Measurements from ENCODE around the gene CDKN1A.
"Not testable (repeated sequence)": the region's sequence is repeated elsewhere in the genome, so short reads cannot be mapped to it uniquely, and the experiment has no call there.

Gene CDKN1A

GRCh38 chr6:36723992-36724391 is 45.5 kb downstream of the CDKN1A start:
- H3K27ac ChIP-seq (ENCODE audit: low read depth, low read length); H3K4me1 ChIP-seq (ENCODE audit: control insufficient read depth, insufficient read depth, low read length); H3K9me3 ChIP-seq (ENCODE audit: control insufficient read depth, insufficient read depth, low read depth, low read length); H3K9ac ChIP-seq (ENCODE audit: low read length); H3K36me3 ChIP-seq (ENCODE audit: control insufficient read depth, insufficient read depth, low read length); H3K27me3 ChIP-seq (ENCODE audit: control insufficient read depth, insufficient read depth, low read length); H3K4me3 ChIP-seq (ENCODE audit: low read depth, low read length): not testable (repeated sequence)

DNA sequence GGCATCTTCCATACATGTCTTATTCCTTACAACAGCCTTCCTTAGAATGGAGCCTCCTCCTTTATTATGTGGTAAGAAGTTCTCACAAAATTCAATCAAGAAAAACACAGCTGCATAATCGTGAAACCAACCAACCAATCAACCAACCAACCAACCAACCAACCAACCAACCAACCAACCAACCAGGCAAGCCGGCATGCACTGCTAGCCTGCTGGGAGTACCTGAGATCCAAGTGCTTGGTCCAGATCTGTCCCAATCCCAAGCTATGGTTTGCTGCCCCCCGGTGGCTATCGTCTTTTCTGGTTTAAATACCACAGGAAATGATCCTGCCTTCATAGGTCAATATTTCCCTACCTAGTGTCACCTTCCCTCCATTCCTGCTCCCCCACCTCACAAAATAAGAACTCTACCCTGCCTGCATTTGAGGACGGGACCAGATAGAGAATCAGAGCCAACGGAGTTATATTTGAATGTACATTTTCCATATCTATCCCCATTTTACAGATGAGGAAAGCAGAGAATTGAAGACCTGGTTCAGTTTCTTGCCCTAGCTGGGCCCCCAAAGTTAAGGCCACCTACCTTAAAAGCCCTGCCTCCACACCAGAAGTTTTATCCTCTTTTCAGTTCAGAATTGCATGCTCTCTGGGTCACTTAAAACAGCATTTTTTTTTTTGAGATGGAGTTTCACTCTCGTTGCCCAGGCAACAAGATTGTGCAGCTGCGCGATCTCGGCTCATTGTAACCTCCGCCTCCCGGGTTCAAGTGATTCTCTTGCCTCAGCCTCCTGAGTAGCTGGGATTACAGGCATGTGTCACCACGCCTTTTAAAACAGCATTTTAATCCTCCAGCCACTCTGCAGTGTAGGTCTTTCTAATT is 46.2 kb downstream of the CDKN1A start:
- H3K36me3 ChIP-seq (ENCODE audit: control insufficient read depth, insufficient read depth, low read length): no peaks in the 10 kb centered on the region
- no peaks in the 10 kb centered on the region for H3K4me1 ChIP-seq (ENCODE audit: control insufficient read depth, insufficient read depth, low read length)
- H3K27ac ChIP-seq (ENCODE audit: low read depth, low read length): no peak overlapping the region
- no peaks in the 10 kb centered on the region for H3K27me3 ChIP-seq (ENCODE audit: control insufficient read depth, insufficient read depth, low read length)
- H3K4me3 ChIP-seq (ENCODE audit: low read depth, low read length): no peak overlapping the region
- H3K9ac ChIP-seq (ENCODE audit: low read length): no peak overlapping the region
- H3K9me3 ChIP-seq (ENCODE audit: control insufficient read depth, insufficient read depth, low read depth, low read length): no peaks in the 10 kb centered on the region

GRCh38 chr6:36725581-36725980 is 47.1 kb downstream of the CDKN1A start:
- H3K4me1 ChIP-seq (ENCODE audit: control insufficient read depth, insufficient read depth, low read length): peaks cover 2% of the 10 kb centered on the region; the same call in 1 of the 2 replicates
- H3K36me3 ChIP-seq (ENCODE audit: control insufficient read depth, insufficient read depth, low read length): no peaks in the 10 kb centered on the region
- H3K9ac ChIP-seq (ENCODE audit: low read length): no peak overlapping the region
- H3K4me3 ChIP-seq (ENCODE audit: low read depth, low read length): no peak overlapping the region
- no peak overlapping the region for H3K27ac ChIP-seq (ENCODE audit: low read depth, low read length)
- H3K9me3 ChIP-seq (ENCODE audit: control insufficient read depth, insufficient read depth, low read depth, low read length): no peaks in the 10 kb centered on the region
- H3K27me3 ChIP-seq (ENCODE audit: control insufficient read depth, insufficient read depth, low read length): no peaks in the 10 kb centered on the region

- H3K4me1 ChIP-seq (ENCODE audit: control insufficient read depth, insufficient read depth, low read length): peaks cover 8% of the 10 kb centered on the region
- H3K9ac ChIP-seq (ENCODE audit: low read length): no peak overlapping the region
- no peak overlapping the region for H3K4me3 ChIP-seq (ENCODE audit: low read depth, low read length)
- H3K9me3 ChIP-seq (ENCODE audit: control insufficient read depth, insufficient read depth, low read depth, low read length): no peaks in the 10 kb centered on the region
- H3K36me3 ChIP-seq (ENCODE audit: control insufficient read depth, insufficient read depth, low read length): no peaks in the 10 kb centered on the region
- H3K27ac ChIP-seq (ENCODE audit: low read depth, low read length): no peak overlapping the region
- no peaks in the 10 kb centered on the region for H3K27me3 ChIP-seq (ENCODE audit: control insufficient read depth, insufficient read depth, low read length)
Measured at GRCh38 chr6:36727505-36728021, 49.0 kb downstream of the CDKN1A start.

- no peaks in the 10 kb centered on the region for H3K27me3 ChIP-seq (ENCODE audit: control insufficient read depth, insufficient read depth, low read length)
- H3K4me1 ChIP-seq (ENCODE audit: control insufficient read depth, insufficient read depth, low read length): peaks cover 8% of the 10 kb centered on the region
Measured at GRCh38 chr6:36728289-36729160, 50.0 kb downstream of the CDKN1A start.

GRCh38 chr6:36729161-36729524 is 50.6 kb downstream of the CDKN1A start:
- no peak overlapping the region for H3K27ac ChIP-seq (ENCODE audit: low read depth, low read length)
- H3K36me3 ChIP-seq (ENCODE audit: control insufficient read depth, insufficient read depth, low read length): no peaks in the 10 kb centered on the region
- peaks cover 8% of the 10 kb centered on the region for H3K4me1 ChIP-seq (ENCODE audit: control insufficient read depth, insufficient read depth, low read length)
- H3K9me3 ChIP-seq (ENCODE audit: control insufficient read depth, insufficient read depth, low read depth, low read length): no peaks in the 10 kb centered on the region
- no peak overlapping the region for H3K9ac ChIP-seq (ENCODE audit: low read length)
- H3K27me3 ChIP-seq (ENCODE audit: control insufficient read depth, insufficient read depth, low read length): no peaks in the 10 kb centered on the region
- no peak overlapping the region for H3K4me3 ChIP-seq (ENCODE audit: low read depth, low read length)

More at GRCh38 chr6:36728289-36729160, 50.0 kb downstream of the CDKN1A start:
- Histone ChIP-seq H3K27ac (ENCODE audit: low read depth, low read length) (no peak overlapping the region), H3K4me3 (ENCODE audit: low read depth, low read length) (no peak overlapping the region), H3K9ac (ENCODE audit: low read length) (no peak overlapping the region), H3K36me3 (ENCODE audit: control insufficient read depth, insufficient read depth, low read length) (no peaks in the 10 kb centered on the region), H3K9me3 (ENCODE audit: control insufficient read depth, insufficient read depth, low read depth, low read length) (no peaks in the 10 kb centered on the region)

- Histone ChIP-seq H3K9me3 (ENCODE audit: control insufficient read depth, insufficient read depth, low read depth, low read length) (no peaks in the 10 kb centered on the region), H3K27me3 (ENCODE audit: control insufficient read depth, insufficient read depth, low read length) (0 out of 2 replicates have a peak, but pooled peaks cover 4% of the 10 kb centered on the region), H3K9ac (ENCODE audit: low read length) (no peak overlapping the region), H3K4me1 (ENCODE audit: control insufficient read depth, insufficient read depth, low read length) (peaks cover 18% of the 10 kb centered on the region), H3K36me3 (ENCODE audit: control insufficient read depth, insufficient read depth, low read length) (no peaks in the 10 kb centered on the region), H3K4me3 (ENCODE audit: low read depth, low read length) (no peak overlapping the region), H3K27ac (ENCODE audit: low read depth, low read length) (no peak overlapping the region)
Measured at GRCh38 chr6:36730424-36731380, 52.2 kb downstream of the CDKN1A start.

DNA sequence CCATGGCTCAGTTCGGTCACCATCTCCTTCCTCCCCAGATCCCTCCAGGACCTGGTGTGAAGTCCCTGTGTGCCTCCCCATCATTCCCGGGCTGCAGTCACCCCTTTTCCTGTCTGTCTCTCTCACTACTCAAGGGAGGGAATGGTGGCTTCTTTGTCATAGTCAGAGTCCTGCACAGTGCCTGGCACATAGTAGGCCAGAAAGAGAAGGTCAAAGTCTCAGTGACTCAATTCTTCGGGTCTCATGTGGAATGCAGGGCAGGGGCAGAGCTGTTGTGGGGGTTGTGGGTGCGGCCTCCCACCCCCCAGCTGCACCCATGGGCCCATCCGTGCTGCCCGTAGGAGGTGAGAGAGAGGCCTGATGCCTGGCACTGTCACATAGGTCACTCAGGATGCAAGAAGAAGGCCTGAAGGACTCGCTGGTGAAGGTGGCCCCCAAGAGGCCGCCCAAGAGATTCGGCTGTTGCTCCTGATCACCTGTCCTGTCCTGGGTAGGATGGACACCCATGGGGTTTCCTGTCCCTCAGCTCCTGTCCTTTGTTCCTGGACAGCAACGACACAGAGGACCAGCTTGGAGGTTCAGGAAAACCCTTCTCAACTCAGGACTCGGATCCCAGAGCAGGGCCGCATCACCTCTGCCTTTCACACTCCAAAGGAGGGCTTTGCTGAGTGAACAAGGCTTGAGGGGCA is 53.3 kb downstream of the CDKN1A start:
- no peak overlapping the region for H3K27ac ChIP-seq (ENCODE audit: low read depth, low read length)
- 0 out of 2 replicates have a peak, but pooled peaks cover 4% of the 10 kb centered on the region for H3K27me3 ChIP-seq (ENCODE audit: control insufficient read depth, insufficient read depth, low read length)
- H3K36me3 ChIP-seq (ENCODE audit: control insufficient read depth, insufficient read depth, low read length): no peaks in the 10 kb centered on the region
- peaks cover 20% of the 10 kb centered on the region for H3K4me1 ChIP-seq (ENCODE audit: control insufficient read depth, insufficient read depth, low read length)
- H3K9me3 ChIP-seq (ENCODE audit: control insufficient read depth, insufficient read depth, low read depth, low read length): no peaks in the 10 kb centered on the region
- no peak overlapping the region for H3K9ac ChIP-seq (ENCODE audit: low read length)
- H3K4me3 ChIP-seq (ENCODE audit: low read depth, low read length): no peak overlapping the region

- Histone ChIP-seq H3K27ac (ENCODE audit: low read depth, low read length) (no peak overlapping the region), H3K9ac (ENCODE audit: low read length) (no peak overlapping the region), H3K27me3 (ENCODE audit: control insufficient read depth, insufficient read depth, low read length) (0 out of 2 replicates have a peak, but pooled peaks cover 4% of the 10 kb centered on the region), H3K4me1 (ENCODE audit: control insufficient read depth, insufficient read depth, low read length) (peaks cover 20% of the 10 kb centered on the region), H3K9me3 (ENCODE audit: control insufficient read depth, insufficient read depth, low read depth, low read length) (no peaks in the 10 kb centered on the region), H3K4me3 (ENCODE audit: low read depth, low read length) (no peak overlapping the region), H3K36me3 (ENCODE audit: control insufficient read depth, insufficient read depth, low read length) (no peaks in the 10 kb centered on the region)
Measured at GRCh38 chr6:36733300-36733699, 54.8 kb downstream of the CDKN1A start.

Measured in HUES6 (cell line).